Measurements from ENCODE around the gene WDR54.

DNA sequence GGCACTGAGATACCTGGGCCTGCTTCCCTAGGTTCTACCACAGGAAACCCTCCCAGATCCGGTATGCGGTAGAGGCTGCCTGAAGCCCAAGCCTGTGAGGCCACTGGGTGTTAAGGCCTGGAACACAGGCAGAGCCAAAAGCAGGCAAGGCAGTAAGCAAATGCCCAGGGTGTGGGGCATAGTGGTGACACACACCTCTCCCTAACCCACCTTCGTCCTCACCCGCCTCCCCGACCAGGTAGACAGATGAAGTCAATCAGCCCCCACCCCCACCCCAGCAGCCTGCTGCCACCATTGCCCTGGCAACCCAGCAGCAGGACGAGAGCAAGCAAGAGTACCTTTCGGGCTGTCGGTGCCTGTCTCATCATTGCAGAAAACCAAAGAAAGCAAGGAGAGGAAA is 47.5 kb upstream of the WDR54 start:
- TF ChIP-seq, protein P1, sequence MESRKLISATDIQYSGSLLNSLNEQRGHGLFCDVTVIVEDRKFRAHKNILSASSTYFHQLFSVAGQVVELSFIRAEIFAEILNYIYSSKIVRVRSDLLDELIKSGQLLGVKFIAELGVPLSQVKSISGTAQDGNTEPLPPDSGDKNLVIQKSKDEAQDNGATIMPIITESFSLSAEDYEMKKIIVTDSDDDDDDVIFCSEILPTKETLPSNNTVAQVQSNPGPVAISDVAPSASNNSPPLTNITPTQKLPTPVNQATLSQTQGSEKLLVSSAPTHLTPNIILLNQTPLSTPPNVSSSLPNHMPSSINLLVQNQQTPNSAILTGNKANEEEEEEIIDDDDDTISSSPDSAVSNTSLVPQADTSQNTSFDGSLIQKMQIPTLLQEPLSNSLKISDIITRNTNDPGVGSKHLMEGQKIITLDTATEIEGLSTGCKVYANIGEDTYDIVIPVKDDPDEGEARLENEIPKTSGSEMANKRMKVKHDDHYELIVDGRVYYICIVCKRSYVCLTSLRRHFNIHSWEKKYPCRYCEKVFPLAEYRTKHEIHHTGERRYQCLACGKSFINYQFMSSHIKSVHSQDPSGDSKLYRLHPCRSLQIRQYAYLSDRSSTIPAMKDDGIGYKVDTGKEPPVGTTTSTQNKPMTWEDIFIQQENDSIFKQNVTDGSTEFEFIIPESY (IDR thresholded peaks at IDR 0.05) = no peak
- TF ChIP-seq, protein P2, sequence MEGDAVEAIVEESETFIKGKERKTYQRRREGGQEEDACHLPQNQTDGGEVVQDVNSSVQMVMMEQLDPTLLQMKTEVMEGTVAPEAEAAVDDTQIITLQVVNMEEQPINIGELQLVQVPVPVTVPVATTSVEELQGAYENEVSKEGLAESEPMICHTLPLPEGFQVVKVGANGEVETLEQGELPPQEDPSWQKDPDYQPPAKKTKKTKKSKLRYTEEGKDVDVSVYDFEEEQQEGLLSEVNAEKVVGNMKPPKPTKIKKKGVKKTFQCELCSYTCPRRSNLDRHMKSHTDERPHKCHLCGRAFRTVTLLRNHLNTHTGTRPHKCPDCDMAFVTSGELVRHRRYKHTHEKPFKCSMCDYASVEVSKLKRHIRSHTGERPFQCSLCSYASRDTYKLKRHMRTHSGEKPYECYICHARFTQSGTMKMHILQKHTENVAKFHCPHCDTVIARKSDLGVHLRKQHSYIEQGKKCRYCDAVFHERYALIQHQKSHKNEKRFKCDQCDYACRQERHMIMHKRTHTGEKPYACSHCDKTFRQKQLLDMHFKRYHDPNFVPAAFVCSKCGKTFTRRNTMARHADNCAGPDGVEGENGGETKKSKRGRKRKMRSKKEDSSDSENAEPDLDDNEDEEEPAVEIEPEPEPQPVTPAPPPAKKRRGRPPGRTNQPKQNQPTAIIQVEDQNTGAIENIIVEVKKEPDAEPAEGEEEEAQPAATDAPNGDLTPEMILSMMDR (IDR thresholded peaks at IDR 0.05 in 2 of 3, conservative IDR thresholded peaks at IDR 0.05 in 1 of 3; ENCODE audit: control insufficient read depth in 2 of 3, extremely low read depth in 1 of 3, insufficient read depth in 1 of 3, low read depth in 3 of 3, low read length in 3 of 3) = no peak
- TF ChIP-seq, protein P3, sequence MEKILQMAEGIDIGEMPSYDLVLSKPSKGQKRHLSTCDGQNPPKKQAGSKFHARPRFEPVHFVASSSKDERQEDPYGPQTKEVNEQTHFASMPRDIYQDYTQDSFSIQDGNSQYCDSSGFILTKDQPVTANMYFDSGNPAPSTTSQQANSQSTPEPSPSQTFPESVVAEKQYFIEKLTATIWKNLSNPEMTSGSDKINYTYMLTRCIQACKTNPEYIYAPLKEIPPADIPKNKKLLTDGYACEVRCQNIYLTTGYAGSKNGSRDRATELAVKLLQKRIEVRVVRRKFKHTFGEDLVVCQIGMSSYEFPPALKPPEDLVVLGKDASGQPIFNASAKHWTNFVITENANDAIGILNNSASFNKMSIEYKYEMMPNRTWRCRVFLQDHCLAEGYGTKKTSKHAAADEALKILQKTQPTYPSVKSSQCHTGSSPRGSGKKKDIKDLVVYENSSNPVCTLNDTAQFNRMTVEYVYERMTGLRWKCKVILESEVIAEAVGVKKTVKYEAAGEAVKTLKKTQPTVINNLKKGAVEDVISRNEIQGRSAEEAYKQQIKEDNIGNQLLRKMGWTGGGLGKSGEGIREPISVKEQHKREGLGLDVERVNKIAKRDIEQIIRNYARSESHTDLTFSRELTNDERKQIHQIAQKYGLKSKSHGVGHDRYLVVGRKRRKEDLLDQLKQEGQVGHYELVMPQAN (conservative IDR thresholded peaks at IDR 0.05) = no peak
- no peak for TF ChIP-seq NFIC (IDR thresholded peaks at IDR 0.05; ENCODE audit: low read depth, low read length)
- TF ChIP-seq, protein P4, sequence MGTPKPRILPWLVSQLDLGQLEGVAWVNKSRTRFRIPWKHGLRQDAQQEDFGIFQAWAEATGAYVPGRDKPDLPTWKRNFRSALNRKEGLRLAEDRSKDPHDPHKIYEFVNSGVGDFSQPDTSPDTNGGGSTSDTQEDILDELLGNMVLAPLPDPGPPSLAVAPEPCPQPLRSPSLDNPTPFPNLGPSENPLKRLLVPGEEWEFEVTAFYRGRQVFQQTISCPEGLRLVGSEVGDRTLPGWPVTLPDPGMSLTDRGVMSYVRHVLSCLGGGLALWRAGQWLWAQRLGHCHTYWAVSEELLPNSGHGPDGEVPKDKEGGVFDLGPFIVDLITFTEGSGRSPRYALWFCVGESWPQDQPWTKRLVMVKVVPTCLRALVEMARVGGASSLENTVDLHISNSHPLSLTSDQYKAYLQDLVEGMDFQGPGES (IDR thresholded peaks at IDR 0.05) = no peak
- TF ChIP-seq MYB (IDR thresholded peaks at IDR 0.05; ENCODE audit: borderline replicate concordance, low read depth, low read length) = no peak
- TF ChIP-seq CREB1 (IDR thresholded peaks at IDR 0.05; ENCODE audit: low read depth) = no peak
- no peak for TF ChIP-seq POLR2A (IDR thresholded peaks at IDR 0.05; ENCODE audit: low read depth, low read length)
- TF ChIP-seq CEBPB (IDR thresholded peaks at IDR 0.05; ENCODE audit: borderline replicate concordance in 1 of 2, low read depth in 2 of 2, low read length in 2 of 2) = no peak
- no peak for TF ChIP-seq SPI1 (IDR thresholded peaks at IDR 0.05; ENCODE audit: borderline replicate concordance, insufficient read depth, low read depth, low read length)
- TF ChIP-seq BRCA1 (IDR thresholded peaks at IDR 0.05; ENCODE audit: low read depth, low read length) = no peak
- no peak for TF ChIP-seq CHD2 (IDR thresholded peaks at IDR 0.05; ENCODE audit: borderline replicate concordance, low read depth, low read length)
- no peak for TF ChIP-seq MXI1 (IDR thresholded peaks at IDR 0.05; ENCODE audit: low read depth, low read length)

Measured in GM12878 (cell line).